Measurements from ENCODE around the gene RSU1. TPM values are rescaled to one million over a fixed set of nuclear protein-coding genes. Genes with fewer than 3 reads are reported as not detected.

The RSU1 gene
- polyA plus RNA-seq, 2 donors: 24.7 to 44.6 TPM

GRCh38 chr10:16814012-16814411, 3.2 kb downstream of the RSU1 start:
- Histone ChIP-seq H3K36me3 (ENCODE audit: control insufficient read depth in 2 of 2, insufficient read depth in 2 of 2, low read length in 1 of 2) (no peaks in the 10 kb centered on the region), H3K27me3 (ENCODE audit: control insufficient read depth in 1 of 2, insufficient read depth in 2 of 2, low read length in 2 of 2) (no peaks in the 10 kb centered on the region), H3K27ac (ENCODE audit: low read depth in 2 of 2, low read length in 1 of 2) (no peak overlapping the region), H3K4me1 (ENCODE audit: control insufficient read depth in 2 of 2, insufficient read depth in 2 of 2, low read length in 1 of 2) (peaks cover 0 to 6% of the 10 kb centered on the region in 2 donors), H3K4me3 (ENCODE audit: low read depth in 1 of 2, low read length in 2 of 2) (no peak overlapping the region), H3K9me3 (ENCODE audit: control insufficient read depth in 2 of 2, insufficient read depth in 1 of 2, low read depth in 1 of 2, low read length in 1 of 2) (no peaks in the 10 kb centered on the region)
- WGBS, 2 donors: 96 to 97% methylated on average over 3 of the region's 3 CpGs

GRCh38 chr10:16812676-16813075, 4.5 kb downstream of the RSU1 start:
- peaks cover 0 to 6% of the 10 kb centered on the region in 2 donors for H3K4me1 ChIP-seq (ENCODE audit: control insufficient read depth in 2 of 2, insufficient read depth in 2 of 2, low read length in 1 of 2)
- H3K36me3 ChIP-seq (ENCODE audit: control insufficient read depth in 2 of 2, insufficient read depth in 2 of 2, low read length in 1 of 2): no peaks in the 10 kb centered on the region
- no peaks in the 10 kb centered on the region for H3K9me3 ChIP-seq (ENCODE audit: control insufficient read depth in 2 of 2, insufficient read depth in 1 of 2, low read depth in 1 of 2, low read length in 1 of 2)
- WGBS, 2 donors: 74 to 76% methylated on average over 4 of the region's 4 CpGs
- no peak overlapping the region for H3K4me3 ChIP-seq (ENCODE audit: low read depth in 1 of 2, low read length in 2 of 2)
- no peaks in the 10 kb centered on the region for H3K27me3 ChIP-seq (ENCODE audit: control insufficient read depth in 1 of 2, insufficient read depth in 2 of 2, low read length in 2 of 2)
- no peak overlapping the region for H3K27ac ChIP-seq (ENCODE audit: low read depth in 2 of 2, low read length in 1 of 2)

GRCh38 chr10:16811765-16812164, 5.5 kb downstream of the RSU1 start:
- no peaks in the 10 kb centered on the region for H3K27me3 ChIP-seq (ENCODE audit: control insufficient read depth in 1 of 2, insufficient read depth in 2 of 2, low read length in 2 of 2)
- 83 to 87% methylated on average over 6 of the region's 6 CpGs for WGBS, 2 donors
- no peaks in the 10 kb centered on the region for H3K9me3 ChIP-seq (ENCODE audit: control insufficient read depth in 2 of 2, insufficient read depth in 1 of 2, low read depth in 1 of 2, low read length in 1 of 2)

GRCh38 chr10:16811292-16811691, 5.9 kb downstream of the RSU1 start:
- Histone ChIP-seq H3K4me1 (ENCODE audit: control insufficient read depth in 2 of 2, insufficient read depth in 2 of 2, low read length in 1 of 2) (peaks cover 0 to 2% of the 10 kb centered on the region in 2 donors), H3K27me3 (ENCODE audit: control insufficient read depth in 1 of 2, insufficient read depth in 2 of 2, low read length in 2 of 2) (no peaks in the 10 kb centered on the region), H3K36me3 (ENCODE audit: control insufficient read depth in 2 of 2, insufficient read depth in 2 of 2, low read length in 1 of 2) (no peaks in the 10 kb centered on the region), H3K27ac (ENCODE audit: low read depth in 2 of 2, low read length in 1 of 2) (no peak overlapping the region), H3K4me3 (ENCODE audit: low read depth in 1 of 2, low read length in 2 of 2) (no peak overlapping the region), H3K9me3 (ENCODE audit: control insufficient read depth in 2 of 2, insufficient read depth in 1 of 2, low read depth in 1 of 2, low read length in 1 of 2) (no peaks in the 10 kb centered on the region)
- 69 to 85% methylated on average over 3 of the region's 3 CpGs for WGBS, 2 donors

More at GRCh38 chr10:16811765-16812164, 5.5 kb downstream of the RSU1 start:
- H3K4me3 ChIP-seq (ENCODE audit: low read depth in 1 of 2, low read length in 2 of 2): no peak overlapping the region
- H3K36me3 ChIP-seq (ENCODE audit: control insufficient read depth in 2 of 2, insufficient read depth in 2 of 2, low read length in 1 of 2): no peaks in the 10 kb centered on the region
- peaks cover 0 to 5% of the 10 kb centered on the region in 2 donors for H3K4me1 ChIP-seq (ENCODE audit: control insufficient read depth in 2 of 2, insufficient read depth in 2 of 2, low read length in 1 of 2)
- no peak overlapping the region for H3K27ac ChIP-seq (ENCODE audit: low read depth in 2 of 2, low read length in 1 of 2)

GRCh38 chr10:16809074-16809718, 8.0 kb downstream of the RSU1 start:
- Histone ChIP-seq H3K27me3 (ENCODE audit: control insufficient read depth in 1 of 2, insufficient read depth in 2 of 2, low read length in 2 of 2) (no peaks in the 10 kb centered on the region), H3K9me3 (ENCODE audit: control insufficient read depth in 2 of 2, insufficient read depth in 1 of 2, low read depth in 1 of 2, low read length in 1 of 2) (no peaks in the 10 kb centered on the region), H3K36me3 (ENCODE audit: control insufficient read depth in 2 of 2, insufficient read depth in 2 of 2, low read length in 1 of 2) (no peaks in the 10 kb centered on the region), H3K4me1 (ENCODE audit: control insufficient read depth in 2 of 2, insufficient read depth in 2 of 2, low read length in 1 of 2) (no peaks in the 10 kb centered on the region), H3K4me3 (ENCODE audit: low read depth in 1 of 2, low read length in 2 of 2) (no peak overlapping the region), H3K27ac (ENCODE audit: low read depth in 2 of 2, low read length in 1 of 2) (no peak overlapping the region)
- WGBS, 2 donors: 74 to 87% methylated on average over 6 of the region's 6 CpGs

GRCh38 chr10:16804123-16804522, 13.1 kb downstream of the RSU1 start:
- Histone ChIP-seq H3K36me3 (ENCODE audit: control insufficient read depth in 2 of 2, insufficient read depth in 2 of 2, low read length in 1 of 2) (no peaks in the 10 kb centered on the region), H3K4me1 (ENCODE audit: control insufficient read depth in 2 of 2, insufficient read depth in 2 of 2, low read length in 1 of 2) (no peaks in the 10 kb centered on the region), H3K4me3 (ENCODE audit: low read depth in 1 of 2, low read length in 2 of 2) (no peak overlapping the region), H3K27ac (ENCODE audit: low read depth in 2 of 2, low read length in 1 of 2) (no peak overlapping the region), H3K27me3 (ENCODE audit: control insufficient read depth in 1 of 2, insufficient read depth in 2 of 2, low read length in 2 of 2) (no peaks in the 10 kb centered on the region), H3K9me3 (ENCODE audit: control insufficient read depth in 2 of 2, insufficient read depth in 1 of 2, low read depth in 1 of 2, low read length in 1 of 2) (no peaks in the 10 kb centered on the region)
- 92 to 94% methylated on average over 4 of the region's 4 CpGs for WGBS, 2 donors

- Histone ChIP-seq H3K27ac (ENCODE audit: low read depth in 2 of 2, low read length in 1 of 2) (no peak overlapping the region), H3K4me1 (ENCODE audit: control insufficient read depth in 2 of 2, insufficient read depth in 2 of 2, low read length in 1 of 2) (no peaks in the 10 kb centered on the region), H3K9me3 (ENCODE audit: control insufficient read depth in 2 of 2, insufficient read depth in 1 of 2, low read depth in 1 of 2, low read length in 1 of 2) (no peaks in the 10 kb centered on the region), H3K4me3 (ENCODE audit: low read depth in 1 of 2, low read length in 2 of 2) (no peak overlapping the region), H3K36me3 (ENCODE audit: control insufficient read depth in 2 of 2, insufficient read depth in 2 of 2, low read length in 1 of 2) (no peaks in the 10 kb centered on the region), H3K27me3 (ENCODE audit: control insufficient read depth in 1 of 2, insufficient read depth in 2 of 2, low read length in 2 of 2) (no peaks in the 10 kb centered on the region)
- WGBS, 2 donors: 63 to 73% methylated on average over 2 of the region's 2 CpGs
Observed at GRCh38 chr10:16803464-16803863, 13.8 kb downstream of the RSU1 start.

GRCh38 chr10:16799621-16800020, 17.6 kb downstream of the RSU1 start:
- Histone ChIP-seq H3K9me3 (ENCODE audit: control insufficient read depth in 2 of 2, insufficient read depth in 1 of 2, low read depth in 1 of 2, low read length in 1 of 2) (no peaks in the 10 kb centered on the region), H3K4me1 (ENCODE audit: control insufficient read depth in 2 of 2, insufficient read depth in 2 of 2, low read length in 1 of 2) (no peaks in the 10 kb centered on the region), H3K36me3 (ENCODE audit: control insufficient read depth in 2 of 2, insufficient read depth in 2 of 2, low read length in 1 of 2) (no peaks in the 10 kb centered on the region), H3K27me3 (ENCODE audit: control insufficient read depth in 1 of 2, insufficient read depth in 2 of 2, low read length in 2 of 2) (no peaks in the 10 kb centered on the region), H3K27ac (ENCODE audit: low read depth in 2 of 2, low read length in 1 of 2) (no peak overlapping the region), H3K4me3 (ENCODE audit: low read depth in 1 of 2, low read length in 2 of 2) (no peak overlapping the region)
- 80 to 82% methylated on average over 8 of the region's 8 CpGs for WGBS, 2 donors

- 92 to 95% methylated on average over 5 of the region's 5 CpGs for WGBS, 2 donors
- H3K4me3 ChIP-seq (ENCODE audit: low read depth in 1 of 2, low read length in 2 of 2): no peak overlapping the region
- H3K27ac ChIP-seq (ENCODE audit: low read depth in 2 of 2, low read length in 1 of 2): no peak overlapping the region
- no peaks in the 10 kb centered on the region for H3K27me3 ChIP-seq (ENCODE audit: control insufficient read depth in 1 of 2, insufficient read depth in 2 of 2, low read length in 2 of 2)
- no peaks in the 10 kb centered on the region for H3K9me3 ChIP-seq (ENCODE audit: control insufficient read depth in 2 of 2, insufficient read depth in 1 of 2, low read depth in 1 of 2, low read length in 1 of 2)
- H3K36me3 ChIP-seq (ENCODE audit: control insufficient read depth in 2 of 2, insufficient read depth in 2 of 2, low read length in 1 of 2): no peaks in the 10 kb centered on the region
- H3K4me1 ChIP-seq (ENCODE audit: control insufficient read depth in 2 of 2, insufficient read depth in 2 of 2, low read length in 1 of 2): no peaks in the 10 kb centered on the region
Observed at GRCh38 chr10:16798571-16798970, 18.7 kb downstream of the RSU1 start.

GRCh38 chr10:16795410-16796073, 21.7 kb downstream of the RSU1 start:
- 71 to 88% methylated on average over 9 of the region's 9 CpGs for WGBS, 2 donors
- H3K4me1 ChIP-seq (ENCODE audit: control insufficient read depth in 2 of 2, insufficient read depth in 2 of 2, low read length in 1 of 2): no peaks in the 10 kb centered on the region
- no peak overlapping the region for H3K27ac ChIP-seq (ENCODE audit: low read depth in 2 of 2, low read length in 1 of 2)
- no peak overlapping the region for H3K4me3 ChIP-seq (ENCODE audit: low read depth in 1 of 2, low read length in 2 of 2)
- H3K27me3 ChIP-seq (ENCODE audit: control insufficient read depth in 1 of 2, insufficient read depth in 2 of 2, low read length in 2 of 2): no peaks in the 10 kb centered on the region
- H3K36me3 ChIP-seq (ENCODE audit: control insufficient read depth in 2 of 2, insufficient read depth in 2 of 2, low read length in 1 of 2): peaks cover 0 to 2% of the 10 kb centered on the region in 2 donors
- H3K9me3 ChIP-seq (ENCODE audit: control insufficient read depth in 2 of 2, insufficient read depth in 1 of 2, low read depth in 1 of 2, low read length in 1 of 2): no peaks in the 10 kb centered on the region

Measured in esophagus (tissue), 2 donors.